Sigmoid colon (tissue), 4 donors: Measurements from ENCODE around the gene AXDND1.

Experiments
- CTCF ChIP-seq, 4 experiments: fragments of 450-650 bp in 3 of 4; fragments of 200-600 bp in 1 of 4; IDR thresholded peaks; one replicate each; pipeline ENCODE4 v1.5.1; 2016 to 2019; ENCODE audit warnings: antibody characterized with exemption in 4 of 4, mild to moderate bottlenecking in 3 of 4, moderate library complexity in 2 of 4
- EP300 ChIP-seq, 4 donors: sonication (generic); formaldehyde crosslinking; IDR thresholded peaks; one replicate each; pipeline ENCODE4 v1.6.1; 2017; ENCODE audit warnings: antibody characterized with exemption in 4 of 4
- POLR2A ChIP-seq, 2 donors: fragments of 450-650 bp; IDR thresholded peaks; one replicate each; pipeline ENCODE4 v1.6.1; 2016; ENCODE audit warnings: antibody characterized with exemption in 2 of 2, mild to moderate bottlenecking in 2 of 2, moderate library complexity in 2 of 2

- TF ChIP-seq CTCF (IDR thresholded peaks at IDR 0.05) = no peak
- no peak for TF ChIP-seq POLR2A (IDR thresholded peaks at IDR 0.05)
- TF ChIP-seq EP300 (IDR thresholded peaks at IDR 0.05) = no peak
These were observed 143.6 kb downstream of the AXDND1 start for GRCh38 chr1:179509384-179509783.
